Ureter (tissue), 1 donor: Measurements from ENCODE around the gene CENPH. TPM values are rescaled to one million over a fixed set of nuclear protein-coding genes. Genes with fewer than 3 reads are reported as not detected.
"Not testable (repeated sequence)": the region's sequence is repeated elsewhere in the genome, so short reads cannot be mapped to it uniquely, and the experiment has no call there.

Source experiments
- DNase-seq: peaks from one replicate; pipeline ENCODE4 v3.0.0-alpha.2; 2020; ENCODE audit warnings: low spot score
- total RNA-seq: library from RNA; stranded (reverse); gene quantifications from one replicate; pipeline ENCODE4 v1.2.4, GENCODE V29; 2023
- donor health status: DM: yes; HTN: yes; CAD: no.

Gene CENPH
- total RNA-seq, 1 donor from 2014 or later, result 4.5 TPM

DNA sequence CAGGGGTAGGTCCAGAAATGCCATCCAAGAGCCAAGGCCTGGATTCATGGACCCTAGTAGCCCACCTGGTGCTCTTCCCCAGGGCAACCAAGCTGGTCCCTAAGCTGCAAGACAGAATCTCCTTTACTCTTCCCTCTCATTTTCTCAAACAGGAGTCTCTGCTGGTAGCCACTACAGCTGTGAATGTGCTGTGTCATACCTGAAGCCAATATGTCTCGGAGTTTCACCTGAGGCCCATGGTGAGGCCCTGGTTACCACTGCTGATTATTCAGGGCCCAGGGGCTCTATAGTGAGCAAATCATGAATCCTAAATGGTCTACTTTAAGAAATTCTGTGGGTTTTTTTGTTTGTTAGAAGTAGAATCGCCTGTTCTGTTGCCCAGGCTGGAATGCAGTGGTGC lies 61.2 kb downstream of the CENPH start:
- no peak for DNase-seq

DNA sequence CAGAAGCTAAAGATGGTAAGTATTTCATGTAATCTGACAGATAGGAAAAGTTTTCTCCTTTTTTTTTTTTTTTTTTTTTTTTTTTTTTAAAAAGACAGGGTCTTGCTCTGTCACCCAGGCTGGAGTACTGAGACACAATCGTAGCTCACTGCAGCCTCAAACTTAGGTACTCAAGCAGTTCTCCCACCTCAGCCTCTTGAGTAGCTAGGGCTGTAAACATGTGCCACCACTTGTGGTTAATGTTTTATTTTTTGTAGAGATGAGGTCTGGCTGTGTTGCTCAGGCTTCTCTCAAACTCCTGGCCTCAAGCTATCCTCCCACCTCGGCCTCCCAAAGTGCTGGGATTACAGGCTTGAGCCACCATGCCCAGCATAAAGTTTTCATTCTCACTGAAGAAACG lies 63.1 kb downstream of the CENPH start:
- DNase-seq, result no peak

- not testable (repeated sequence) for DNase-seq
These were observed 66.6 kb downstream of the CENPH start for GRCh38 chr5:69255940-69256339.

DNA sequence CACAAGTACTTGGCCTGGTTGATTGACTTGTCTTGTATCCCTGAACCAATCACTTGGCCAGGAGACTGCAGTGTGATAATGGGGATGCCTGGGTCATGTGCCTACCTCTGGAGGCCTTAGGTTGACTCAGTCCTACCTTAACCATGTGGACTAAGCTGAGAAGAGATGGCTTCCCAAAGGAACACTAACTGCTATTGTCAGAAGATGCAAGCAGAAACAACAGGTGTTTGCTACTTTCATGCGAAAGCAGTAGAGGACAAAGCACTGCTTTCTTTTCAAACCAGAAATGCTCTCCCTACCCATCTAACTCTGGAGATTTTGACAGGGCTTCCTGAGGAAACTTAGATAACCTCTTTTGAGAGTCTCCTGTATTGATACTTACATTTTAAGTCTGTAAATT lies 68.2 kb downstream of the CENPH start:
- DNase-seq, result no peak

Other genes with a start within 250 kb of the CENPH start
- gene SLC30A5, start 95.6 kb upstream of the CENPH start, total RNA-seq, result 56.9 TPM
- gene CCNB1, start 22.4 kb upstream of the CENPH start, total RNA-seq, result 5.3 TPM
- 16.2 TPM for gene CDK7, start 45.3 kb downstream of the CENPH start, total RNA-seq
- 23.0 TPM for gene CCDC125, start 143.2 kb downstream of the CENPH start, total RNA-seq
- 29.1 TPM for gene AK6, start 179.9 kb downstream of the CENPH start, total RNA-seq
- 49.8 TPM for gene TAF9, start 179.9 kb downstream of the CENPH start, total RNA-seq
- gene RAD17, start 180.2 kb downstream of the CENPH start, total RNA-seq, result 23.1 TPM
- 32.4 TPM for gene MARVELD2, start 225.5 kb downstream of the CENPH start, total RNA-seq